B cell (primary cell): ENCODE data around the gene LRRC4C. TPM values are rescaled to one million over a fixed set of nuclear protein-coding genes. Genes with fewer than 3 reads are reported as not detected.

Experiments used
- ATAC-seq: fragments of 200-7000 bp; cut with Tn5 transposase; one replicate; pipeline ENCODE4 v1.10.0; 2021; ENCODE audit warnings: low read depth, mild to moderate bottlenecking, moderate number of reproducible peaks, moderate library complexity
- CTCF ChIA-PET: fragments of 350-600 bp; sonication (Branson Sonifier 250); formaldehyde crosslinking; loops from one replicate; lab custom pipeline; 2021; ENCODE audit warnings: antibody characterized with exemption, inconsistent platforms; lab: Charles Lee
- POLR2A ChIA-PET: fragments of 350-600 bp; sonication (Branson Sonifier 250); formaldehyde crosslinking; loops from one replicate; lab custom pipeline; 2021; ENCODE audit warnings: antibody characterized with exemption; lab: Charles Lee
- DNase-seq: peaks from one replicate; pipeline ENCODE4 v3.0.0; 2013
- H2AFZ ChIP-seq: 2 replicates; pipeline ENCODE4 v1.6.1; 2012; ENCODE audit warnings: mild to moderate bottlenecking, low read depth, low read length; ENCODE audit not compliant: insufficient read depth, poor library complexity, severe bottlenecking
- H3K27ac ChIP-seq, 2 donors: 1 replicate in 1 of 2; 2 replicates in 1 of 2; pipeline ENCODE4 v1.5.1; 2012 to 2013; ENCODE audit warnings: low read length in 2 of 2, mild to moderate bottlenecking in 2 of 2, moderate library complexity in 1 of 2
- H3K27me3 ChIP-seq, 4 experiments: fragments of 200-600 bp in 1 of 4; sonication (generic) in 1 of 4; replicated peaks in 1 of 4; 1 replicate in 2 of 4; 2 replicates in 2 of 4; pipeline versions ENCODE4 v1.6.1 to v1.7.0; 2013 to 2016; ENCODE audit warnings: low read length in 3 of 4, mild to moderate bottlenecking in 2 of 4, mixed read lengths in 1 of 4, moderate library complexity in 1 of 4; ENCODE audit not compliant: insufficient read depth in 4 of 4, control insufficient read depth in 3 of 4; ENCODE audit errors: control extremely low read depth in 1 of 4
- H3K36me3 ChIP-seq, 2 experiments: replicated peaks in 1 of 2; 1 replicate in 1 of 2; 2 replicates in 1 of 2; pipeline versions ENCODE4 v1.6.1 to v1.7.1; 2013; ENCODE audit warnings: low read length in 1 of 2; ENCODE audit not compliant: insufficient read depth in 2 of 2, control insufficient read depth in 1 of 2; ENCODE audit errors: control extremely low read depth in 1 of 2, extremely low read depth in 1 of 2
- H3K4me1 ChIP-seq, 2 donors: fragments of 200-600 bp in 1 of 2; sonication (generic) in 1 of 2; 1 replicate in 1 of 2; 2 replicates in 1 of 2; pipeline versions ENCODE4 v1.5.1 to v1.6.1; 2013 to 2017; ENCODE audit warnings: low read length in 2 of 2; ENCODE audit not compliant: control insufficient read depth in 2 of 2, insufficient read depth in 2 of 2
- H3K4me2 ChIP-seq: replicated peaks from 2 replicates; pipeline ENCODE3; 2012; ENCODE audit warnings: mild to moderate bottlenecking, low read depth, low read length; ENCODE audit not compliant: poor library complexity, severe bottlenecking
- H3K4me3 ChIP-seq, 5 experiments: fragments of 200-600 bp in 1 of 5; sonication (generic) in 1 of 5; 1 replicate in 3 of 5; 2 replicates in 2 of 5; pipeline versions ENCODE4 v1.5.1 to v1.7.0; 2011 to 2016; ENCODE audit warnings: low read length in 4 of 5, mild to moderate bottlenecking in 4 of 5, low read depth in 2 of 5, control low read depth in 1 of 5, moderate library complexity in 1 of 5; ENCODE audit not compliant: insufficient read depth in 1 of 5; ENCODE audit errors: control extremely low read depth in 1 of 5, extremely low read depth in 1 of 5
- H3K79me2 ChIP-seq: fragments of 200-600 bp; sonication (generic); one replicate; pipeline ENCODE4 v1.6.0; 2016; ENCODE audit warnings: low read length; ENCODE audit not compliant: control insufficient read depth, insufficient read depth
- H3K9ac ChIP-seq: fragments of 200-600 bp; sonication (generic); 2 replicates; pipeline ENCODE4 v1.6.1; 2017; ENCODE audit warnings: mild to moderate bottlenecking, low read length, moderate library complexity
- H3K9me3 ChIP-seq, 3 donors: one replicate each; pipeline versions ENCODE4 v1.6.1 to v1.7.1; 2013; ENCODE audit warnings: low read length in 2 of 3; ENCODE audit not compliant: control insufficient read depth in 2 of 3, insufficient read depth in 1 of 3; ENCODE audit errors: control extremely low read depth in 1 of 3
- H4K20me1 ChIP-seq: 2 replicates; pipeline ENCODE4 v1.6.0; 2012; ENCODE audit warnings: mild to moderate bottlenecking, low read length; ENCODE audit not compliant: insufficient read depth, control insufficient read depth, poor library complexity, severe bottlenecking
- H3K27ac Mint-ChIP-seq: one replicate; pipeline ENCODE4 v1.8.0; 2021; ENCODE audit warnings: mixed read lengths
- H3K27me3 Mint-ChIP-seq: one replicate; pipeline ENCODE4 v1.8.0; 2021; ENCODE audit warnings: mixed read lengths
- H3K4me1 Mint-ChIP-seq: one replicate; pipeline ENCODE4 v1.8.0; 2021; ENCODE audit warnings: mixed read lengths
- H3K4me3 Mint-ChIP-seq: one replicate; pipeline ENCODE4 v1.8.0; 2021; ENCODE audit warnings: mixed read lengths
- H3K9me3 Mint-ChIP-seq: one replicate; pipeline ENCODE4 v1.8.0; 2022; ENCODE audit warnings: mixed read lengths; ENCODE audit not compliant: insufficient read depth
- CTCF ChIP-seq: fragments of 200-600 bp; IDR thresholded peaks from one replicate; pipeline ENCODE4 v1.8.0; 2022; ENCODE audit warnings: antibody characterized with exemption, mild to moderate bottlenecking
- EZH2 ChIP-seq: IDR thresholded peaks from 2 replicates; pipeline ENCODE4 v1.6.1; 2012; ENCODE audit warnings: borderline replicate concordance, low read depth, mild to moderate bottlenecking, moderate library complexity, low read length; ENCODE audit not compliant: insufficient read depth, poor library complexity, severe bottlenecking
- WGBS: methylation state at CpG from one replicate; pipeline ENCODE4 v1.1.5; 2013; ENCODE audit warnings: missing lambda C conversion rate; ENCODE audit not compliant: insufficient coverage; 5-methylcytosine and 5-hydroxymethylcytosine counted together
- intact Hi-C: fragments of 100-400 bp; cut with micrococcal nuclease; formaldehyde crosslinking; loops from one replicate; pipeline ENCODE4 v1.10.0; 2022
- polyA plus RNA-seq: library from polyadenylated mRNA; depleted of rRNA; stranded (reverse); fragments of >200 nt; gene quantifications from 2 replicates; pipeline ENCODE4 v1.2.3, GENCODE V29; 2012
- total RNA-seq, 2 donors: library from RNA; stranded (reverse); fragments of 120-200 nt in 1 of 2; gene quantifications; 1 replicate in 1 of 2; 2 replicates in 1 of 2; pipeline versions ENCODE4 v1.2.3 to v1.2.4, GENCODE V29; 2013 to 2022

LRRC4C gene
- total and polyA plus RNA-seq, 2 donors (not counting 1 experiment from before 2014, with no cell fraction given): 0.57 TPM; not detected in 1

GRCh38 chr11:40716344-40717130 is 742.9 kb downstream of the LRRC4C start:
- no peak overlapping the region for H3K4me3 ChIP-seq
- intact Hi-C loops: no loop called here
- no peak overlapping the region for H3K9ac ChIP-seq
- ChIA-PET CTCF (no interaction called here), POLR2A (no interaction called here)
- H3K9me3 ChIP-seq: no peaks in the 10 kb centered on the region
- no peaks in the 10 kb centered on the region for H3K4me1 Mint-ChIP-seq
- H3K27ac Mint-ChIP-seq: no peak overlapping the region
- no peaks in the 10 kb centered on the region for H4K20me1 ChIP-seq
- H2AFZ ChIP-seq: no peak overlapping the region
- H3K27ac ChIP-seq: no peak overlapping the region
- no peaks in the 10 kb centered on the region for H3K4me1 ChIP-seq
- no peak overlapping the region for H3K4me2 ChIP-seq
- no peaks in the 10 kb centered on the region for H3K27me3 ChIP-seq
- ATAC-seq (no peak), DNase-seq (no peak)
- H3K9me3 Mint-ChIP-seq: peaks cover 2% of the 10 kb centered on the region
- no peaks in the 10 kb centered on the region for H3K27me3 Mint-ChIP-seq
- no peaks in the 10 kb centered on the region for H3K36me3 ChIP-seq
- H3K4me3 Mint-ChIP-seq: no peak overlapping the region
- no peaks in the 10 kb centered on the region for H3K79me2 ChIP-seq
- 88% methylated on average over 1 of the region's 3 CpGs for WGBS
- TF ChIP-seq CTCF (no peak), EZH2 (no peak)

DNA sequence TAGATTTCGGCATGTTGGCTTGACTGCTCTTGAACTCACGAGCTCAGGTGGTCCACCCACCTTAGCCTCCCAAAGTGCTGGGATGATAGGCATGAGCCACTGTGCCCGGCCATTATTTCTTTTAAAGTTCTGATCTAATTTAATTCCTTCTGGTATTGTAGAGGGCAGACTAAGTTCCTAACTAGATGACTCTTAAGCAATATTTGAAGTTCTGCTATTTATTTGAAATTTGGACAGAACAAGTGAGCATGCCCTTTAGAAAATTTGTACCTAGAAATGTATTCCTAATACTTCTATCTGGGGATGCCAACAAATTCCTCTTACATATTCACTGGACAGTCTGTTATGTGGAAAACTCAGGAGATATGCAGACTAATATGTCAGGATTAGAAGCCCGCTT is 746.4 kb downstream of the LRRC4C start:
- ATAC-seq (no peak), DNase-seq (no peak)
- H3K4me3 Mint-ChIP-seq: no peak overlapping the region
- no peak overlapping the region for H3K27ac Mint-ChIP-seq
- ChIA-PET POLR2A (no interaction called here), CTCF (no interaction called here)
- H3K4me2 ChIP-seq: no peak overlapping the region
- no peaks in the 10 kb centered on the region for H3K27me3 Mint-ChIP-seq
- no peak overlapping the region for H3K27ac ChIP-seq
- no peaks in the 10 kb centered on the region for H4K20me1 ChIP-seq
- peaks cover 2% of the 10 kb centered on the region for H3K9me3 Mint-ChIP-seq
- WGBS: no CpG with 5 or more reads among the region's 4 CpGs
- TF ChIP-seq CTCF (no peak), EZH2 (no peak)
- H3K9ac ChIP-seq: no peak overlapping the region
- no peaks in the 10 kb centered on the region for H3K36me3 ChIP-seq
- peaks cover 0 to 4% (median 0%) of the 10 kb centered on the region in 3 donors for H3K9me3 ChIP-seq
- no peak overlapping the region for H2AFZ ChIP-seq
- intact Hi-C loops: no loop called here
- no peak overlapping the region for H3K4me3 ChIP-seq
- no peaks in the 10 kb centered on the region for H3K27me3 ChIP-seq
- H3K4me1 ChIP-seq: no peaks in the 10 kb centered on the region
- H3K79me2 ChIP-seq: no peaks in the 10 kb centered on the region
- H3K4me1 Mint-ChIP-seq: no peaks in the 10 kb centered on the region
